Measurements from ENCODE around the gene PGBD1. TPM values are rescaled to one million over a fixed set of nuclear protein-coding genes. Genes with fewer than 3 reads are reported as not detected.
A peak's percentile ranks its signal among the peaks of the same experiment; 100 is the strongest.

PGBD1 gene
- total RNA-seq (10 to 100 TPM in 1 of 2 donors, 1 to 10 TPM in 1; 9.7 to 11.5 TPM), polyA plus RNA-seq (ENCODE audit: insufficient read length in 2 of 2) (10 to 100 TPM; 13.9 to 15.7 TPM)
- long read RNA-seq, donor 1: 0 reads
- long read RNA-seq, donor 2: 0 reads
- long read RNA-seq, donor 3: 0 reads
- long read RNA-seq, donor 4, partial matches to known transcripts: 0 of 2 reads
- long read RNA-seq, donor 4, other reads (novel, unspliced or antisense): 0 of 2 reads

- H3K4me3 ChIP-seq (ENCODE audit: low read depth, low read length): peak within 1 kb of the TSS; percentile 74
- no peaks in the 10 kb centered on the region for H3K9me3 ChIP-seq (ENCODE audit: control insufficient read depth, insufficient read depth, low read length)
- H3K27me3 ChIP-seq (ENCODE audit: control insufficient read depth, insufficient read depth, low read length): no peaks in the 10 kb centered on the region
- no peaks in the 10 kb centered on the region for H3K4me1 ChIP-seq (ENCODE audit: control insufficient read depth, insufficient read depth, low read length)
- peaks cover 9% of the 10 kb centered on the region for H3K36me3 ChIP-seq (ENCODE audit: control insufficient read depth, insufficient read depth, low read length)
- WGBS (ENCODE audit: insufficient coverage): under 1% methylated on average over 50 of the region's 50 CpGs
- peak in 3 of 6 donors; percentile 63 to 92 (median 92) for DNase-seq (ENCODE audit: low read depth in 4 of 6, low spot score in 6 of 6)
- H3K27ac ChIP-seq (ENCODE audit: low read depth, low read length): peak within 1 kb of the TSS; percentile 25
Measured at GRCh38 chr6:28281288-28282064, at the start of gene PGBD1. TSS of gene PGBD1 (plus strand) at chr6:28281572. CDS start at chr6:28283814, 2,242 bp downstream.

GRCh38 chr6:28232785-28233184, 48.6 kb upstream of the PGBD1 start:
- DNase-seq (ENCODE audit: low read depth in 4 of 6, low spot score in 6 of 6): no peak
- Histone ChIP-seq H3K27ac (ENCODE audit: low read depth, low read length) (no peak overlapping the region), H3K9me3 (ENCODE audit: control insufficient read depth, insufficient read depth, low read length) (no peaks in the 10 kb centered on the region), H3K36me3 (ENCODE audit: control insufficient read depth, insufficient read depth, low read length) (peaks cover 35% of the 10 kb centered on the region), H3K27me3 (ENCODE audit: control insufficient read depth, insufficient read depth, low read length) (no peaks in the 10 kb centered on the region), H3K4me1 (ENCODE audit: control insufficient read depth, insufficient read depth, low read length) (no peaks in the 10 kb centered on the region), H3K4me3 (ENCODE audit: low read depth, low read length) (no peak overlapping the region)
- 89% methylated on average over 10 of the region's 11 CpGs for WGBS (ENCODE audit: insufficient coverage)

- no peak for DNase-seq (ENCODE audit: low read depth in 4 of 6, low spot score in 6 of 6)
- Histone ChIP-seq H3K4me1 (ENCODE audit: control insufficient read depth, insufficient read depth, low read length) (no peaks in the 10 kb centered on the region), H3K4me3 (ENCODE audit: low read depth, low read length) (no peak overlapping the region), H3K36me3 (ENCODE audit: control insufficient read depth, insufficient read depth, low read length) (peaks cover 19% of the 10 kb centered on the region), H3K27ac (ENCODE audit: low read depth, low read length) (no peak overlapping the region), H3K27me3 (ENCODE audit: control insufficient read depth, insufficient read depth, low read length) (no peaks in the 10 kb centered on the region), H3K9me3 (ENCODE audit: control insufficient read depth, insufficient read depth, low read length) (no peaks in the 10 kb centered on the region)
- 100% methylated on average over 1 of the region's 3 CpGs for WGBS (ENCODE audit: insufficient coverage)
Measured at GRCh38 chr6:28235912-28236452, 45.4 kb upstream of the PGBD1 start.

GRCh38 chr6:28239636-28240035, 41.7 kb upstream of the PGBD1 start:
- no peak for DNase-seq (ENCODE audit: low read depth in 4 of 6, low spot score in 6 of 6)
- Histone ChIP-seq H3K36me3 (ENCODE audit: control insufficient read depth, insufficient read depth, low read length) (peaks cover 6% of the 10 kb centered on the region), H3K27me3 (ENCODE audit: control insufficient read depth, insufficient read depth, low read length) (no peaks in the 10 kb centered on the region), H3K4me1 (ENCODE audit: control insufficient read depth, insufficient read depth, low read length) (no peaks in the 10 kb centered on the region), H3K9me3 (ENCODE audit: control insufficient read depth, insufficient read depth, low read length) (no peaks in the 10 kb centered on the region), H3K27ac (ENCODE audit: low read depth, low read length) (no peak overlapping the region), H3K4me3 (ENCODE audit: low read depth, low read length) (no peak overlapping the region)
- no CpG with 5 or more reads among the region's 1 CpG for WGBS (ENCODE audit: insufficient coverage)

GRCh38 chr6:28240471-28240870, 40.9 kb upstream of the PGBD1 start:
- WGBS (ENCODE audit: insufficient coverage): no CpG with 5 or more reads among the region's 1 CpG
- no peaks in the 10 kb centered on the region for H3K4me1 ChIP-seq (ENCODE audit: control insufficient read depth, insufficient read depth, low read length)
- H3K27ac ChIP-seq (ENCODE audit: low read depth, low read length): no peak overlapping the region
- H3K36me3 ChIP-seq (ENCODE audit: control insufficient read depth, insufficient read depth, low read length): peaks cover 11% of the 10 kb centered on the region
- no peaks in the 10 kb centered on the region for H3K9me3 ChIP-seq (ENCODE audit: control insufficient read depth, insufficient read depth, low read length)
- H3K4me3 ChIP-seq (ENCODE audit: low read depth, low read length): no peak overlapping the region
- H3K27me3 ChIP-seq (ENCODE audit: control insufficient read depth, insufficient read depth, low read length): no peaks in the 10 kb centered on the region
- no peak for DNase-seq (ENCODE audit: low read depth in 4 of 6, low spot score in 6 of 6)

- 100% methylated on average over 1 of the region's 3 CpGs for WGBS (ENCODE audit: insufficient coverage)
- H3K4me1 ChIP-seq (ENCODE audit: control insufficient read depth, insufficient read depth, low read length): no peaks in the 10 kb centered on the region
Measured at GRCh38 chr6:28243946-28244345, 37.4 kb upstream of the PGBD1 start.

GRCh38 chr6:28245206-28245941, 36.0 kb upstream of the PGBD1 start:
- Histone ChIP-seq H3K4me1 (ENCODE audit: control insufficient read depth, insufficient read depth, low read length) (no peaks in the 10 kb centered on the region), H3K4me3 (ENCODE audit: low read depth, low read length) (no peak overlapping the region), H3K27me3 (ENCODE audit: control insufficient read depth, insufficient read depth, low read length) (no peaks in the 10 kb centered on the region), H3K27ac (ENCODE audit: low read depth, low read length) (no peak overlapping the region), H3K36me3 (ENCODE audit: control insufficient read depth, insufficient read depth, low read length) (peaks cover 28% of the 10 kb centered on the region), H3K9me3 (ENCODE audit: control insufficient read depth, insufficient read depth, low read length) (no peaks in the 10 kb centered on the region)
- WGBS (ENCODE audit: insufficient coverage): 90% methylated on average over 6 of the region's 6 CpGs
- DNase-seq (ENCODE audit: low read depth in 4 of 6, low spot score in 6 of 6): no peak

More at GRCh38 chr6:28243946-28244345, 37.4 kb upstream of the PGBD1 start:
- no peaks in the 10 kb centered on the region for H3K27me3 ChIP-seq (ENCODE audit: control insufficient read depth, insufficient read depth, low read length)
- H3K36me3 ChIP-seq (ENCODE audit: control insufficient read depth, insufficient read depth, low read length): peaks cover 28% of the 10 kb centered on the region
- H3K27ac ChIP-seq (ENCODE audit: low read depth, low read length): no peak overlapping the region
- no peak for DNase-seq (ENCODE audit: low read depth in 4 of 6, low spot score in 6 of 6)
- H3K9me3 ChIP-seq (ENCODE audit: control insufficient read depth, insufficient read depth, low read length): no peaks in the 10 kb centered on the region
- H3K4me3 ChIP-seq (ENCODE audit: low read depth, low read length): no peak overlapping the region

- H3K9me3 ChIP-seq (ENCODE audit: control insufficient read depth, insufficient read depth, low read length): no peaks in the 10 kb centered on the region
- no peak overlapping the region for H3K4me3 ChIP-seq (ENCODE audit: low read depth, low read length)
- H3K36me3 ChIP-seq (ENCODE audit: control insufficient read depth, insufficient read depth, low read length): peaks cover 24% of the 10 kb centered on the region
- 75% methylated on average over 1 of the region's 1 CpG for WGBS (ENCODE audit: insufficient coverage)
- no peak for DNase-seq (ENCODE audit: low read depth in 4 of 6, low spot score in 6 of 6)
- no peak overlapping the region for H3K27ac ChIP-seq (ENCODE audit: low read depth, low read length)
- H3K27me3 ChIP-seq (ENCODE audit: control insufficient read depth, insufficient read depth, low read length): no peaks in the 10 kb centered on the region
- H3K4me1 ChIP-seq (ENCODE audit: control insufficient read depth, insufficient read depth, low read length): peaks cover 12% of the 10 kb centered on the region
Measured at GRCh38 chr6:28248916-28249315, 32.5 kb upstream of the PGBD1 start.

- Histone ChIP-seq H3K4me3 (ENCODE audit: low read depth, low read length) (no peak overlapping the region), H3K27me3 (ENCODE audit: control insufficient read depth, insufficient read depth, low read length) (no peaks in the 10 kb centered on the region), H3K27ac (ENCODE audit: low read depth, low read length) (no peak overlapping the region), H3K4me1 (ENCODE audit: control insufficient read depth, insufficient read depth, low read length) (peaks cover 12% of the 10 kb centered on the region), H3K36me3 (ENCODE audit: control insufficient read depth, insufficient read depth, low read length) (peaks cover 15% of the 10 kb centered on the region), H3K9me3 (ENCODE audit: control insufficient read depth, insufficient read depth, low read length) (no peaks in the 10 kb centered on the region)
- WGBS (ENCODE audit: insufficient coverage): no CpG with 5 or more reads among the region's 2 CpGs
- no peak for DNase-seq (ENCODE audit: low read depth in 4 of 6, low spot score in 6 of 6)
Measured at GRCh38 chr6:28250747-28251146, 30.6 kb upstream of the PGBD1 start.

Measured in spinal cord (tissue), 10 donors.